HL-60 (cell line): ENCODE measurements around the gene RAB11B.

Experiments
- DNase-seq, 2 experiments: peaks; one replicate each; pipeline ENCODE4 v3.0.0-alpha.2; 2010 to 2020; ENCODE audit warnings: low read depth in 1 of 2, low spot score in 1 of 2
- H3K27ac ChIP-seq: fragments of 250-450 bp; sonication (Bioruptor Pico); replicated peaks from 2 replicates; pipeline ENCODE4 v1.5.1; 2020; ENCODE audit warnings: mild to moderate bottlenecking, moderate library complexity
- H3K27me3 ChIP-seq: fragments of 250-450 bp; sonication (Bioruptor Pico); 2 replicates; pipeline ENCODE4 v1.5.1; 2021; ENCODE audit warnings: mild to moderate bottlenecking, moderate library complexity; ENCODE audit not compliant: insufficient read depth, poor library complexity, severe bottlenecking
- H3K4me3 ChIP-seq: replicated peaks from 2 replicates; pipeline ENCODE4 v1.5.1; 2011; ENCODE audit warnings: mild to moderate bottlenecking, control low read depth, low read length; ENCODE audit not compliant: insufficient read depth
- CTCF ChIP-seq: IDR thresholded peaks from one replicate; pipeline ENCODE4 v1.5.1; 2011; ENCODE audit warnings: low read length, control low read depth, inconsistent platforms; ENCODE audit not compliant: insufficient read depth
- GABPA ChIP-seq: IDR thresholded peaks from 2 replicates; pipeline ENCODE4 v1.6.1; 2012; ENCODE audit warnings: low read depth
- POLR2AphosphoS5 ChIP-seq: IDR thresholded peaks from 2 replicates; pipeline ENCODE4 v1.6.1; 2012; ENCODE audit warnings: low read depth
- REST ChIP-seq: IDR thresholded peaks from 2 replicates; pipeline ENCODE4 v1.6.1; 2012; ENCODE audit warnings: low read depth; ENCODE audit not compliant: insufficient replicate concordance
- SPI1 ChIP-seq: IDR thresholded peaks from 2 replicates; pipeline ENCODE4 v1.6.1; 2012; ENCODE audit warnings: low read depth, mild to moderate bottlenecking, borderline replicate concordance

RAB11B gene

GRCh38 chr19:8396563-8397203, 6.5 kb downstream of the RAB11B start:
- peak; percentile 42 to 81 for DNase-seq
- TF ChIP-seq GABPA (no peak), REST (no peak), POLR2AphosphoS5 (no peak), SPI1 (no peak), CTCF (peak; percentile 79)
- no peak overlapping the region for H3K27ac ChIP-seq
- H3K4me3 ChIP-seq, result no peak overlapping the region
- no peaks in the 10 kb centered on the region for H3K27me3 ChIP-seq

GRCh38 chr19:8397271-8397670, 7.1 kb downstream of the RAB11B start:
- Histone ChIP-seq H3K27ac (no peak overlapping the region), H3K4me3 (no peak overlapping the region), H3K27me3 (no peaks in the 10 kb centered on the region)
- no peak for TF ChIP-seq CTCF
- TF ChIP-seq SPI1, result no peak
- no peak for TF ChIP-seq GABPA
- no peak for TF ChIP-seq POLR2AphosphoS5
- TF ChIP-seq REST, result no peak
- DNase-seq, result no peak

- Histone ChIP-seq H3K27ac (no peak overlapping the region), H3K27me3 (no peaks in the 10 kb centered on the region), H3K4me3 (no peak overlapping the region)
- no peak for TF ChIP-seq SPI1
- no peak for TF ChIP-seq POLR2AphosphoS5
- TF ChIP-seq CTCF, result no peak
- no peak for TF ChIP-seq REST
- no peak for TF ChIP-seq GABPA
- DNase-seq, result no peak
Measured at GRCh38 chr19:8397746-8398310, 7.7 kb downstream of the RAB11B start.
